Subcutaneous adipose tissue (tissue), 4 donors: ENCODE measurements around the gene N4BP2. TPM values are rescaled to one million over a fixed set of nuclear protein-coding genes. Genes with fewer than 3 reads are reported as not detected.

Source experiments
- CTCF ChIP-seq: fragments of 450-650 bp; IDR thresholded peaks from one replicate; pipeline ENCODE4 v1.5.1; 2016; ENCODE audit warnings: low read depth, mild to moderate bottlenecking, control low read depth, antibody characterized with exemption, moderate library complexity
- small RNA-seq: library from RNA; depleted of rRNA; stranded (forward); fragments of <200 nt; gene quantifications from one replicate; pipeline ENCODE3, GENCODE V24; 2016
- total RNA-seq, 4 donors: library from RNA; depleted of rRNA; stranded (reverse); fragments of >200 nt; gene quantifications; one replicate each; pipeline ENCODE4 v1.1.0, GENCODE V29; 2016

Gene N4BP2
- total RNA-seq, 4 donors from 2014 or later, result 6.8 to 14.2 (median 10.0) TPM

DNA sequence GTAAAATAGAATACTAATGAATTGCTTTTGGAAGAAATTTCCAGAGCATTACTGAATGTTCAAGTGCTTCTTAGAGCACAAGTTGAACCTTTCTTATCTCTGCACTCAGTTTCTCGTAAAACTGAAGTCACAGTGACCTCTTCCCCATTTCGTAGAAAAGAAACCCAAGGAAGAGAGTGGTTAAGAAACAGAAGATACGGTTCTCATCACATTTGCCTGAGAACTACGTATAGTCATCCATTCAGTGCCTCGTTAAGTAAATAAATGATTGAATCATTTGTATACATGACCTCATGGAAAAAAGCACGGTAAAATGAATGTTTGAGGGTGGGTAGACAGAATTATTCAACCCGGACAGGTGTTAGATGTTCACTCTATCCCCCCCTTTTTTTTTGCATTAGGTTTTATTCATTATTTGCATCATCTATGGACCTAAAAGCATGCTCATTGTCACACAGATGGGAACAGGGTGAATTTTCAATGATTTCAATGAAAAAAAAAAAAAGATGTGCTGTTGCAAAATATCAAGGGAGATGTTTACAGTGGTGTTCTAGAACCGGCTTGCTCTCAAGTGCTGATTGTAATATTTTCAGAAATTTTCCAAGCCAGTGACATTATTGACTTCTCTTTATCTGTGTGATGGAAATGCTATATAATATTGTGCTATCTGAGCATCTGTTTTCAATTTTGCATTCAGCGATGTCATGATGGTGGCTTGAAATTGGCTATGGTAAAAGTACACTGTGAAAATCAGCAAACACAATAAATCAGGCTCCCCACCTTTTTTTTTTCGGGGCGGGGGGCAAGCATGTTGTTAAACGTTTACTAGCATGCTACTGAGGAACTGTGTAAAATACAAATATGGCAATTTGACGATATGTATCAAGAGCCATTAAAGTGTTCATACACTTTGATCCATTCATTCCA, 144.5 kb downstream of the N4BP2 start:
- no peak for TF ChIP-seq CTCF

DNA sequence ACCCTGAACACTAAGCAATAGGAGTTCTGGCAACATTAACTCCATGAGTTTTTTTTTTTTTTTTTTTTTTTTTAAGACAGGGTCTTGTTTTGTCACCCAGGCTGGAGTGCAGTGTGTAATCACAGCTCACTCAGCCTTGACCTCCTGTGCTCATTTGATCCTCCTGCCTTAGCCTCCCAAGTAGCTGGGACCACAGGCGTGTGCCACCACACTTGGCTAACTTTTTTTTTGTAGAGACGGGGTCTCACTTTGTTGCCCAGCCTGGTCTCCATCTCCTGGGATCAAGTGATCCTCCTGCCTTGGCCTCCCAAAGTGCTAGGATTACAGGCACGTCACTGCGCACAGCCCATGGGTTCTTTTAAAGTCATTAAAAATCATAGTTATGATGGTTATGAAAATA, 145.2 kb downstream of the N4BP2 start:
- TF ChIP-seq CTCF, result no peak

GRCh38 chr4:40202474-40202873, 145.8 kb downstream of the N4BP2 start:
- TF ChIP-seq CTCF, result no peak

- TF ChIP-seq CTCF, result no peak
Measured at GRCh38 chr4:40204507-40205258, 148.0 kb downstream of the N4BP2 start.

DNA sequence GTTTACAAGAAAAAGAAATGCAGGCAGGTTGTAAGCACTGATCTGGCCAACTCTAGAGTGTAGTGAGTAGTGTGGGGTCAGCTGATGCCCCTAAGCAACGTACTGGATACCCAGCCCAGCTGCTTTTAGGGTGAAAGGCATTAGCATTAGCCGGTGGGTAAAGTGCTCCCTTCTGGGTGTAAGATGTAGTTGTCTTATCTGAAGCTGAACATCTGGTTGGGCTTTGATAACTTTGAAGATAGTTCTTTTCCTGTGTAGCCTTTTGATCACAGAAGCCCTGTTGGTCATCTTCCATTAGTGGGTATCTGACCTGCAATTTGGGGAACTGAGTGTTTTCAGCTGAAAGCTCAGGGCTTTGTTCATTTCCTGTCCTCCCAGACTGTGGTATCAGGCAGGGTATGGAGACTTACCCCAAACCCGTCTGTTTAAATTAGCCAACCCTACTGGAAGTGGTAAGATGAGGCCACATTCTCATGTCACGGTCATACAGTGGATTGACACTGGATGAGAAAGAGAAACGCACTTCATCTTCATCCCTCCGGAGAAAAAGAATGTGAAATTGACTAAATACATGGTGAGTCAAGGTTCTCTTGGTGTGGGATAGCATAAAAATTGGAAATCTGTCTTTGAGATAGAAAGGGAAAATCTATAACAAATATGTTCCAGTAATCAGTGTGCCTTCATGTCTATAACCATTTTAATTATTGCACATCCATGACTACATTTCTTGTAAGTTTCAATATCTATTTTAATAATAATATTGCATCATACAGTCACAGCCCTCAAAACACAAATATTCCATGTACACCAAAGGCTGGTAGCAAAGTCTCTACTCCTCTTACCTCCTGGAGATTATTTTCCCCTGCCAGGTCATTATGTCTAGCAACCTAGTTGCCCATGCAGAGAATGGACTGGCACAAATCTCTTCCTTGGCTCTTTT, 148.9 kb downstream of the N4BP2 start:
- TF ChIP-seq CTCF, result no peak

GRCh38 chr4:40206426-40206825, 149.8 kb downstream of the N4BP2 start:
- no peak for TF ChIP-seq CTCF

Small RNA genes lying within 50 kb of the gene (small RNA-seq; reads per million reads assigned to genes)
- gene AC095057.1 (not detected), gene RF00432 (not detected), gene RNU6-1112P (not detected)

Other genes with a start within 250 kb of the N4BP2 start
- gene PDS5A, start 78.9 kb upstream of the N4BP2 start, total RNA-seq, result 100 to 1,000 TPM in 1 of 4 donors, 10 to 100 TPM in 3; 58.8 to 114 (median 68.6) TPM
- 1 to 10 TPM; 2.1 to 7.0 (median 3.7) TPM for gene RHOH, start 140.2 kb downstream of the N4BP2 start, total RNA-seq